ENCODE measurements around the gene POU4F3. TPM values are rescaled to one million over a fixed set of nuclear protein-coding genes. Genes with fewer than 3 reads are reported as not detected.

Gene POU4F3
- total RNA-seq, 1 donor from 2014 or later: 0.22 TPM

DNA sequence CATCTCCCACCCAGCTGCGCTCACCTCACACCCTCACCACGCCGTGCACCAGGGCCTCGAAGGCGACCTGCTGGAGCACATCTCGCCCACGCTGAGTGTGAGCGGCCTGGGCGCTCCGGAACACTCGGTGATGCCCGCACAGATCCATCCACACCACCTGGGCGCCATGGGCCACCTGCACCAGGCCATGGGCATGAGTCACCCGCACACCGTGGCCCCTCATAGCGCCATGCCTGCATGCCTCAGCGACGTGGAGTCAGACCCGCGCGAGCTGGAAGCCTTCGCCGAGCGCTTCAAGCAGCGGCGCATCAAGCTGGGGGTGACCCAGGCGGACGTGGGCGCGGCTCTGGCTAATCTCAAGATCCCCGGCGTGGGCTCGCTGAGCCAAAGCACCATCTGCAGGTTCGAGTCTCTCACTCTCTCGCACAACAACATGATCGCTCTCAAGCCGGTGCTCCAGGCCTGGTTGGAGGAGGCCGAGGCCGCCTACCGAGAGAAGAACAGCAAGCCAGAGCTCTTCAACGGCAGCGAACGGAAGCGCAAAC is 1.1 kb downstream of the POU4F3 start:
- Mint-ChIP-seq H3K4me1 (peaks cover 19% of the 10 kb centered on the region), H3K27ac (no peak overlapping the region), H3K36me3 (no peaks in the 10 kb centered on the region), H3K4me3 (peak overlapping the region; percentile 71), H3K9me3 (peaks cover 2% of the 10 kb centered on the region), H3K27me3 (ENCODE audit: insufficient read depth, low read depth) (peaks cover 96% of the 10 kb centered on the region)
- no peak for DNase-seq (ENCODE audit: low spot score)
- H4K20me1 ChIP-seq (ENCODE audit: low read depth): peaks cover 92% of the 10 kb centered on the region
- no peak overlapping the region for H3K9ac ChIP-seq
- H3K4me2 ChIP-seq: peak overlapping the region; percentile 28
- no peak overlapping the region for H3K27ac ChIP-seq
- H3F3A ChIP-seq (ENCODE audit: low read depth): peaks cover 20% of the 10 kb centered on the region
- H3K9me3 ChIP-seq (ENCODE audit: low read depth): no peaks in the 10 kb centered on the region
- H3K4me3 ChIP-seq: no peak overlapping the region
- no peaks in the 10 kb centered on the region for H3K36me3 ChIP-seq
- peaks cover 24% of the 10 kb centered on the region for H3K4me1 ChIP-seq
- H3K27me3 ChIP-seq: peaks cover 100% of the 10 kb centered on the region
- TF ChIP-seq CTCF (IDR thresholded peaks at IDR 0.05): no peak
- TF ChIP-seq EZH2 (IDR thresholded peaks at IDR 0.05): no peak
- TF ChIP-seq EZH2phosphoT487 (IDR thresholded peaks at IDR 0.05): no peak
- no peaks in the 10 kb centered on the region for H3K79me2 ChIP-seq (ENCODE audit: low read depth)
- H2AFZ ChIP-seq (replicated peaks): no peak overlapping the region

DNA sequence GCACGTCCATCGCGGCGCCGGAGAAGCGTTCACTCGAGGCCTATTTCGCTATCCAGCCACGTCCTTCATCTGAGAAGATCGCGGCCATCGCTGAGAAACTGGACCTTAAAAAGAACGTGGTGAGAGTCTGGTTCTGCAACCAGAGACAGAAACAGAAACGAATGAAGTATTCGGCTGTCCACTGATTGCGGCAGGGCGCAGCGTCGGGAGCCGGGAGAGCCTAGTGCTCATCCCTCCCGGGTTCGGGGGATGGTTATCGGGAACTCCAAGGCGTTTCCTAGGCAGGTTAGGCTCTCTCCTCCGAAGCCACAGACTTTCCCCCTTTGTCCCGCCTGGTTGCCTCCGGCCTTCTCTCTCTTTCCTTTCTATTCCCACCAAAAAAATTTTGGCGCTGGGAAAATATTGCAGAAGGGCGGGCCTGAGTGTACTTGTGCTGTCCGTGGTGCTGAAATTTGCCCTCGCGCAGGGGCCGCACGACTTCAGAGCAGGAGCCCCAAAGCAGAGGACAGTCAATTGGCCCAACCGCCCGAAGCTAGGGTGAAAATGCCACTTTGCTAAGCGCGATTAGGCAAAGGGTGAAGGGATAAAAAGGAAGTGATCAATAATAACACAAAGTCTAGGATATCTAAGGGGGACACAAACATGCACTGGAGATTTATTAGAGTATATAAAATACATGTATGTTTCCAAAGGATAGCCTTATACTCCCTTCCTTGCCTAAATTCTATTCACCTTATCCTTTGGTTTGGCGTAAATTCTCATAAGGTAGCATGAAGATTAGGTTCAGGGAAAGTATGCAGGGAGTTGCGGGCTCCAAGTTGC is 1.8 kb downstream of the POU4F3 start:
- Mint-ChIP-seq H3K27ac (no peak overlapping the region), H3K4me3 (peak overlapping the region; percentile 16), H3K4me1 (peaks cover 23% of the 10 kb centered on the region), H3K36me3 (no peaks in the 10 kb centered on the region), H3K9me3 (peaks cover 2% of the 10 kb centered on the region), H3K27me3 (ENCODE audit: insufficient read depth, low read depth) (peaks cover 96% of the 10 kb centered on the region)
- peak; percentile 92 for DNase-seq (ENCODE audit: low spot score)
- H3K36me3 ChIP-seq: no peaks in the 10 kb centered on the region
- H3K79me2 ChIP-seq (ENCODE audit: low read depth): no peaks in the 10 kb centered on the region
- H3K4me2 ChIP-seq: peak overlapping the region; percentile 28
- no peak overlapping the region for H3K9ac ChIP-seq
- H3K4me1 ChIP-seq: peaks cover 30% of the 10 kb centered on the region
- peaks cover 100% of the 10 kb centered on the region for H3K27me3 ChIP-seq
- no peak overlapping the region for H3K27ac ChIP-seq
- peaks cover 99% of the 10 kb centered on the region for H4K20me1 ChIP-seq (ENCODE audit: low read depth)
- H3K4me3 ChIP-seq: no peak overlapping the region
- peak; percentile 96 for TF ChIP-seq EZH2 (IDR thresholded peaks at IDR 0.05)
- no peak for TF ChIP-seq CTCF (IDR thresholded peaks at IDR 0.05)
- peak; percentile 97 for TF ChIP-seq EZH2phosphoT487 (IDR thresholded peaks at IDR 0.05)
- peaks cover 27% of the 10 kb centered on the region for H3F3A ChIP-seq (ENCODE audit: low read depth)
- H3K9me3 ChIP-seq (ENCODE audit: low read depth): no peaks in the 10 kb centered on the region
- H2AFZ ChIP-seq (replicated peaks): no peak overlapping the region

DNA sequence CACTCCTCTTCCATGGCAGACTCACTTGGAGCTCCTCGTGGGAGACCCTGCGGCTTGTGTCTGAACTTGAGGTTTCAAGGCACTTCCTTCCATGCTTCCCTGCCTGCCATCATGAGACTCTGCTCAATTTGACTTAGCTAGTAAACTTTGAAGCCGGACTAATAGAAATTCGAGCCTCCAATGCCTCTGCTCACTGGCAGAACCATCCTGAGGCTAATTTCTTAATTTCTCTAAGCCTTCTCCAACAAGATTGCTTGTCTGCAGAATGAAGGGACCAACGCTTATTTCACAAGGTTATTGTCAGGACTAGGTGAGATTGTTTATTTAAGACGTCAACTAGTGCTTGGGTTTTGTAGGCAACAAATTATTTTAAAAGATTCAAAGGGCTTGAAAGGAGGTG is 3.2 kb downstream of the POU4F3 start:
- H3K27me3 ChIP-seq: peaks cover 100% of the 10 kb centered on the region
- H3K27ac Mint-ChIP-seq: no peak overlapping the region
- no peak for TF ChIP-seq CTCF (IDR thresholded peaks at IDR 0.05)
- TF ChIP-seq EZH2phosphoT487 (IDR thresholded peaks at IDR 0.05): no peak
- no peak for TF ChIP-seq EZH2 (IDR thresholded peaks at IDR 0.05)
- H3K9me3 Mint-ChIP-seq: peaks cover 2% of the 10 kb centered on the region
- H3K9ac ChIP-seq: no peak overlapping the region
- peaks cover 28% of the 10 kb centered on the region for H3K4me1 Mint-ChIP-seq
- H3K27ac ChIP-seq: no peak overlapping the region
- peaks cover 30% of the 10 kb centered on the region for H3F3A ChIP-seq (ENCODE audit: low read depth)
- peaks cover 95% of the 10 kb centered on the region for H4K20me1 ChIP-seq (ENCODE audit: low read depth)
- DNase-seq (ENCODE audit: low spot score): no peak
- no peak overlapping the region for H3K4me3 ChIP-seq
- H3K36me3 Mint-ChIP-seq: no peaks in the 10 kb centered on the region
- no peaks in the 10 kb centered on the region for H3K79me2 ChIP-seq (ENCODE audit: low read depth)
- H3K4me3 Mint-ChIP-seq: no peak overlapping the region
- no peak overlapping the region for H2AFZ ChIP-seq (replicated peaks)
- H3K9me3 ChIP-seq (ENCODE audit: low read depth): no peaks in the 10 kb centered on the region
- no peaks in the 10 kb centered on the region for H3K36me3 ChIP-seq
- peaks cover 32% of the 10 kb centered on the region for H3K4me1 ChIP-seq
- H3K4me2 ChIP-seq: no peak overlapping the region
- peaks cover 97% of the 10 kb centered on the region for H3K27me3 Mint-ChIP-seq (ENCODE audit: insufficient read depth, low read depth)

Data from neural progenitor cell (in vitro differentiated cells).